Keratinocyte (primary cell): ENCODE data around the gene DNPEP.

ENCODE experiments used
- CTCF ChIP-seq, 3 experiments: IDR thresholded peaks in 1 of 3; conservative IDR thresholded peaks in 1 of 3; optimal IDR thresholded peaks in 1 of 3; 2 replicates in 2 of 3; 3 replicates in 1 of 3; pipeline versions ENCODE3 to v1.5.1; 2011; ENCODE audit warnings: low read length in 3 of 3, mild to moderate bottlenecking in 3 of 3, moderate library complexity in 2 of 3, control low read depth in 1 of 3, inconsistent platforms in 1 of 3; ENCODE audit not compliant: insufficient read depth in 2 of 3; ENCODE audit errors: extremely low read depth in 1 of 3
- EZH2 ChIP-seq: IDR thresholded peaks from one replicate; pipeline ENCODE4 v1.6.1; 2012; ENCODE audit warnings: inconsistent platforms, mild to moderate bottlenecking, low read length, moderate library complexity

GRCh38 chr2:219368690-219369191 lies 19.0 kb downstream of the DNPEP start:
- TF ChIP-seq CTCF (optimal IDR thresholded peaks at IDR 0.05 in 1 of 3, IDR thresholded peaks at IDR 0.05 in 1 of 3, conservative IDR thresholded peaks at IDR 0.05 in 1 of 3; ENCODE audit: extremely low read depth in 1 of 3, insufficient read depth in 2 of 3, low read length in 3 of 3): no peak
- TF ChIP-seq EZH2: no peak
